ENCODE results near the gene F9.
"Not testable (repeated sequence)": the region's sequence is repeated elsewhere in the genome, so short reads cannot be mapped to it uniquely, and the experiment has no call there.

F9 gene
- total RNA-seq = 0 reads per million in 4 experiments

DNA sequence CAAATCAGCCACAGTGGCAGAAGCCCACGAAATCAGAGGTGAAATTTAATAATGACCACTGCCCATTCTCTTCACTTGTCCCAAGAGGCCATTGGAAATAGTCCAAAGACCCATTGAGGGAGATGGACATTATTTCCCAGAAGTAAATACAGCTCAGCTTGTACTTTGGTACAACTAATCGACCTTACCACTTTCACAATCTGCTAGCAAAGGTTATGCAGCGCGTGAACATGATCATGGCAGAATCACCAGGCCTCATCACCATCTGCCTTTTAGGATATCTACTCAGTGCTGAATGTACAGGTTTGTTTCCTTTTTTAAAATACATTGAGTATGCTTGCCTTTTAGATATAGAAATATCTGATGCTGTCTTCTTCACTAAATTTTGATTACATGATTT, at the start of gene F9:
TSS of gene F9 (plus strand) at position 190 of the 400 bp plus-strand sequence. CDS start at position 216, 26 bp downstream.
- no peak for DNase-seq

DNA sequence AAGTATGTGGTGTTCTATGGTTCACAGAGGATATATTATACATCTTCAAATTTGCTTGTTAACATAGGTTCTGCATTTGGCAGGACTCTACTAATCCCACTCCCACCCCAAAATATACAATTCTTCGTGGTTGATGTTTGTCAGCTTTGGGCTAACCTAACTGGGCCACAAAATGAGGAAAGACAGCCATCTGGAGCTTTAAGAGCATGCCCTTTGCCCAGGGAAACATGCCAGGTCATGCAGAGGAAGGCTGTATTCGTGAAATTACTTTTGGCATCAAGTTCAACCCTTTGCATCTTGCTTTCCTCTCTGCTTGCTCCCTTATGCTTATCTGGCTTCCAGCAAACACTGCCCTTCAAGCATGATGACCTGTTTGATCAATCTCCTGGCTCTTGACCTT, 46.8 kb upstream of the F9 start:
- DNase-seq = no peak

DNA sequence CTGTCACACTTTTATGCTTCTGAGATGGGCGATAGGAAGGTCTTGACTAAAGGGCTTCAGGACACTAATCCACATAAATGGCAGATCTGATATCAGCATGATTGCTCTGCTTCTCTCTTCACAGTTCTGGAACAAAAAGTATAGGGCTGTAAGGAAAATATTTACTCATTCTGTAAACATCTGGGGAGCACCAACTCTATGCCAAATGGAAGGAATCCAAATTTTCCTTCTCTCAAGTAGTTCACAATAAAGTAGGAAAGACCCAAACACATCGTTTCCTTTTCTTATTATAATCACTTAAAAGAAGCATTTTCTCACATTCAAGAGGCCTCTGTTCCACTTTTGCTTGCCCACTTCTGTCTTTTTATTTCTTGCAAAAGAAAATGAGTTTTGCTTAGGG, 45.9 kb upstream of the F9 start:
- no peak for DNase-seq

DNA sequence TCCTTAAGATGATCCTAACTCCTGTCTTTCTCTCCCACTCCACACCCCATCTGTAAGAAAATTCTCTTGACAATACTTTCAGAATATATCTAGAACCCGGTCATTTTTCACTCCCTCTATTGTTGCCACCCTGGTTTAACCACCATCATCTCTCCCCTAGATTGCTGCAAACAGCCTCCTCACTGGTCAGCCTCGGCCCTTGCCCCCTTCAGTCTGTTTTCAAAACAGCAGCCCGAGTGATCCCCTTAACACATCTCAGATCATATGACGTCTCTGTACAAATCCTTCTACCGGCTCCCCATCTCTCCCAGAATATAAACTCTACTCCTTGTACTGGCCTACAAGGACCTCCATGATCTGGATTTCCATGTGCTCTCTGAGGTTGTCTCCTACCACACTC, 35.2 kb upstream of the F9 start:
- DNase-seq = no peak

DNA sequence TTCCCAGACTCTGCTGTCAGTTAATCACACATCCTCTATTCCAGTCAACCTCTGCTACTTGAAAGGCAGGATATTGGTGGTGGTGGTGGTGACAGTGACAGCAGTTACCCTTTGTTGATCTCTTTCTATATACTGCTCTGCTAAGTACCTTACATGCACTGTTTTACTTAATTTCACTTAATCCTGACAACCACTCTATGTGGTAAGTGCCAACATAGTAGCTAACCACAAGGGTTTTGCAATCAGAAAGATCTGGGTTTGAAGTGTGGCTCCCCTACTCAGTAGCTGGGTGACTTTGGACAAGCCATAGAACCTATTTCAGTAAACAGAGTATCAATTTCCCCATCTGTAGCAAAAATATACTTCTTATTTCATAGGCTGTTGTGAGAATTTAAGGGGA, 24.2 kb upstream of the F9 start:
- no peak for DNase-seq

DNA sequence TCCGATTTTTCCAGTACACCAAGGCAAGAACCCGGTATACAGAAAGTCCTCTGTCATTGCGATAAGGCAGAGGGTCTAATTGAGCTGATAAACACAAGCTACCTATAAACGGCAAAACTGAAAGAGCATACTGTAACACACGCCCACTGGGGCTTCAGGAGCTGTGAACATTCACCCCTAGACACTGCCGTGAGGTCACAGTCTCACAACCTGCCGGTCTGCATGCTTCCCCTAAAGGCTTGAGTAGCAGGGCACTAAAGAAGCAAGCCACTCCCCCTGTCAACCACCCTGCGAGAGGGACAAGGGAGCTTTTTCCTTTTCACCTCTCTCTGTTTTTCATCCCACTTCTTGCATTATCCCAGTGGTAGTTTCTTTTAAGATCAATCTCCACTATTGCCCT, 22.4 kb upstream of the F9 start:
- no peak for DNase-seq

DNA sequence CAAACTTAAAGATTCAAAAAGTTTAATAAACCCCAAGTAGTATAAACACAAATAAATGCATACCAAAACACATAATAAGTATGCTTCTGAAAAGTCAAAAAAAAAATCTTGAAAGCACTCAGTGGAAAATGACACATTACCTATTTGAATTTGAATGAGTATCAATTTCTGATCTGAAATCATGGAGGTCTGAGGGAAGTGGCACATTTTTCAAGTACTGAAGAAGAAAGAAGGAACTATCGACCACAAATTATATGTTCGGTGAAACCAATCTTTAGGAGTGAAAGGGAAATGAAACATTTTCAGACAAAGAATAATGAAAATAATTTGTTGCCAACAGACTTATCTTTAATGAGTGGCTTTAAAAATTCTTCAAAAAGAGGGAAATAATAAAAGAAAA, 12.1 kb upstream of the F9 start:
- no peak for DNase-seq

DNA sequence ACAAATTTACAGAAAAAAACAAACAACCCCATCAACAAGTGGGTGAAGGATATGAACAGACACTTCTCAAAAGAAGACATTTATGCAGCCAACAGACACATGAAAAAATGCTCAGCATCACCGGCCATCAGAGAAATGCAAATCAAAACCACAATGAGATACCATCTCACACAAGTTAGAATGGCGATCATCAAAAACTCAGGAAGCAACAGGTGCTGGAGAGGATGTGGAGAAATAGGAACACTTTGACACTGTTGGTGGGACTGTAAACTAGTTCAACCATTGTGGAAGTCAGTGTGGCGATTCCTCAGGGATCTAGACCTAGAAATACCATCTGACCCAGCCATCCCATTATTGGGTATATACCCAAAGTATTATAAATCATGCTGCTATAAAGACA, 1.7 kb upstream of the F9 start:
- not testable (repeated sequence) for DNase-seq

DNA sequence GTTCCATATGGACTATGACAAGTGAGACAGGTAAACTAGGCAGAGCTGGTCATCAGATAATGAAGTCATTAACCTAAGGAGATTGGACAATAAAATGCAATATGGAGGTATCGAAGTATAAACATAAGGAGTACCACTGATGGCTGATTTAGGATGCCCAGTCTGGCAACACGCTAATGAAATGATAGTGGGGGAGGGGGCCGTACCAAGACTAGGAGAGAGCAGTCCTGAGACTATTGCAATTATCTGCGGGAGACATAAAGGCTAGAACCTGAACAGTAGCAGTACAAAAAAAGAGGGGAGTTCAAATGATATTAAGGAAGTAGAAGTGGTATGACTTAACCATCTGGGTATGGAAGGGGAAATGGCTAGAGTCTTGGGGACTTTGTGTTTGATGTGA, 2.3 kb downstream of the F9 start:
- no peak for DNase-seq

DNA sequence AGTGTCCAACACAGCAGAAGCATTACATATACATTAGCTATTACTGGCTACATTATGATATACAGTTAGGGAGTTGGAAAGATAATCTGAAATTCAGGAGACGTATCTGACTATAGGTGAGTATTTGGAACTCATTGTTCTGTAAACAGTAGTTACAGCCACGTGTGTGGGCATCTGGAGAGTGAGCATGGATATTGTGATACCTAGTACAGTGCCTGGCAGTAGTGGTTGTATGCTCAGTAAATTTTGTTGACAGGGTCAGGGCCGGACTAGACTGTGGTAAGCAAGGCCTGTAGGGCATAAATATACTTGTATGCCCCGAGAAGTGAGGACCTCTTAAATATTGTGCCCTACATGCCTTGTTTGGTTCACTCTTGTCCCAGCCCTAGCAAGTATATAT, 2.9 kb downstream of the F9 start:
- DNase-seq = no peak

DNA sequence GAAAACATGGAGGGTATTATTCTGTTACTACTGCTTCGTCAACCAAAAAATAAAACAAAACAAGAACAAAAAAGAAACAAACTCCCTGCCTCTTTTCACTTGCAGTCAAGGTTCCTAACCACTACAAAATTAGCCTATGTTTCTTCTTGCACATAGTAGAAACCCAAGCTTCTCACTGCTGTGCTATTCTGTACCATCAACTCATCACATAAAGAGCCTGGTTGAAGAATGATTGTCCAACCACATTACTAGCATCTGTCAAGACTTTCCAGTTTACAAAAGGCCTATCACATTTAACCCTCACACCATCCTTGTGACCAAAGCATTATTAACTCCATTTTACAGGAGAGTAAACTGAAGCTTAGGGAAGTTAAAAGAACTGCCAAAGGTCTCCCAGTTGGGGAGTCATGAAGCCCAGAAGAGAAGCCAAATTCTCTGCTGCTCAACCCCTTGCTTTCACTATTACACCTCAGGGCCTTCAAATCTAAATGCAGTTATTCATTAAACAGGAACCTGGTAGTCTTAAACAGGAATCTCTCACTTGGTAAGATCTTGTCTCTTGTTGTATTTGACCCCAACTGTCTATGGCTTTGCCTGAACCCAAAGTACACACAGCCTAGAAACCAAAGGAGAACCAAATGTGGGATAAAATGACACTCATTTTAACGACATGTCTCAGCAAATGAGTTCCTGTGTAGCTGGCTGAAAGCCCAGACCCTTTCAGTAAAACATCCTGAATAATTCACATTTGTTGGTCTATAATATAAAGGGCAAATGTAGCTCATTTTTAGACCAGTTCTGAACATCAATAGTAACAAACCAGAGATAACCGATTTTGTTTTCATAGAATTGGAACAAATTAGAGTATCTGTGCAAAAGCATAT, 8.6 kb downstream of the F9 start:
- DNase-seq = no peak

DNA sequence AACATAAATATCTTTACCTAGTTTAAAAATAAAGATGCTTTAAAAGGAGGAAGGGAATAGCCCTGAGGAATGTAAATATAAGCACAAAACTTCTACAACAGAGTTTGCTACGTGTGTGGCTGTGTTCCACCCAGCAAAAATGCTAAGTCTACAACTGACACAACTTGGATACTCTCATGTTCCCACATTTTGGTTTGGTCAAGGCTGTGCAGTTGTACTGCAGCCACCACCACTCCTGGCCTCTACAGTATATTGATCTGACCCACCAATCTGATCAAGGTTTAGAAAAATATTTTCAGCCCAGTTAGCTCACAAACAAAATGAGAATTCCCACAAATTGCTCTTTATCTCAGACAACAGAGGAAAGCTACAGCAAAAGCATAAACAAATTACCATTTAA, 12.1 kb downstream of the F9 start:
- DNase-seq = no peak

DNA sequence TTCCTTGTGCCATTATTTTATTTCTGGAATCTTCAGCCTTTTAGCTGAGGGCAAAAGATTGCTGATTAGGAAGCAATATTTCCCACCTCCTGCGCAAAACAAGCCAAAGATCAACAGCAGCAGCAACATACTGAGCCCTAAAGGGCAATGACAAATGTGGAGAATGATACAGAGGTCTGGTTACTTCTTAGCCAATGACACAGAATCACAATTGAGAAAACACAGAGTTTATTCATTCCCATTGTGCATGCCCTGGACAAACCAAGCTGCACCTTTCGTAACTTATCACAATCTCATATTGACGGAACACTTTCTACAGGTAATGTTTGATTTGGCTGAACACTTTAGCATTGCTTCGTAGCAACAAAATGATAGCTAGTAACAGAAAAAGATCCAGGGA, 13.4 kb downstream of the F9 start:
- no peak for DNase-seq

DNA sequence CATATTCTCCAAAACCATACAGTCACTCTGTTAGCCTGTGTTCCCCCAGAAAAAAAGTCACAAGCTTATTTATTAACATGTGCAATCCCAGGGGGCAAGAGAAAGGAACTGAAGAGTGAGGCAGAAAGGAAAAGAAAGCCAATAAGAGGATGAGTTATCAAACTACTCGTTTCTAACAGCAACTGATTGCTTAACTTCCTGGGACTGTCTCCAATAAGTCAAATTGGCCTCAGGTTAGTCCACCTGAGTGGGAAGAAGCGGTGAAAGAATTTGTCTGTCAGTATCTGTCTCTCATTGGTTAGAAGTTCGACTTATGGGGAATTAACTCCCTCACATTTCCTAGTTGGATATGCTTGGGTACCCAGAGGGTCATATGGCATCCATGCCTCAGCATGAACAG, 14.1 kb downstream of the F9 start:
- no peak for DNase-seq

DNA sequence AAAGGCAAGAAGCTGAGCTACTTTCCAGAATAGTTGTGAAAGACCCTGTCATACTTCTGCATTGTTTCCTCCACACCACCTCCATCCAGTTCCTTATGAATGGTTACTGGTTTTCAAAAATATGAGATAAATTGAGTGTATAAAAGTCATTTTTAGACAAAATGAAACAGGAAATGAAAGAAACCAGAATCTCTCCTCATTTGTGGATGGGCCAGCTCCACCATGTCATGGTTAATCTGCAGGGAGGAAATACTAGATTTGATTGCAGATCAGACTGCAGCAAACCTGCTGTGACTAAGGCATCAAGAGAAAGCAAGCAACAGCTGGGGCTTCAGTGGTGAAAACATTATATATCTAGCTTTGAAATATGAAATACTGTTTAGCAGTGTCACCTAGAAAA, 23.8 kb downstream of the F9 start:
- no peak for DNase-seq

DNA sequence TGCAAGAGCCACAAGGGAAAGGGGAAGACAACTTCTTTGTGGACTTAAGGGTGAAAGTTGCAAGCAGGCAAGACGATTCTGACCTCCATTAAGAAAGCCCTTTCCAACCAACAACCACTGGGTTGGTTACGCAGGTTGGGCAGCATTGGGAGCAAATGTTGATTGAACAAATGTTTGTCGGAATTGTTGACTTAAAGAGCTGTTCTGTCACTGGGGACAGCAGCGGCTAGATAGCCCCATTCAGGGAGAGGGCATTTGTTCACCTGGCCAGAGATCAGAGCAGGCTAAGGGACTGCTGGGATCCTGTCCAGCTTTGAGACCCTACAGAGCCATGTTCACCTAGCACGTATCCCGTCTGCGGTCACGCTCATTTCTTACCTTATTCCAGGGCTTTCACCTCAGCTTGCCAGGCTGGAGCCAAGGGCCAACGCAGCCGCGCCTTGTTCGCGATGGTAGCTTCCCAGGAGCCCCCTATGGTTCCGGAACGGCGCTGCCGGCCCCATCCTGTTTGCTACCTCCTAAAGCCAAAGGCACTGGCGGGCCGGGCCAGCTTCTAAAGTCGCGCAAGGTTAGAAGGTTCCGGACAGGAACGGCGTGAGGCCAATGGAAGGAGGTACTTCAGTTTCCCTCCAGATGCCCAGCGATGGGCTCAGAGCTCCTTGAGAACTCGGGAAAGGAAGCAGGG, 24.6 kb downstream of the F9 start:
- no peak for DNase-seq

DNA sequence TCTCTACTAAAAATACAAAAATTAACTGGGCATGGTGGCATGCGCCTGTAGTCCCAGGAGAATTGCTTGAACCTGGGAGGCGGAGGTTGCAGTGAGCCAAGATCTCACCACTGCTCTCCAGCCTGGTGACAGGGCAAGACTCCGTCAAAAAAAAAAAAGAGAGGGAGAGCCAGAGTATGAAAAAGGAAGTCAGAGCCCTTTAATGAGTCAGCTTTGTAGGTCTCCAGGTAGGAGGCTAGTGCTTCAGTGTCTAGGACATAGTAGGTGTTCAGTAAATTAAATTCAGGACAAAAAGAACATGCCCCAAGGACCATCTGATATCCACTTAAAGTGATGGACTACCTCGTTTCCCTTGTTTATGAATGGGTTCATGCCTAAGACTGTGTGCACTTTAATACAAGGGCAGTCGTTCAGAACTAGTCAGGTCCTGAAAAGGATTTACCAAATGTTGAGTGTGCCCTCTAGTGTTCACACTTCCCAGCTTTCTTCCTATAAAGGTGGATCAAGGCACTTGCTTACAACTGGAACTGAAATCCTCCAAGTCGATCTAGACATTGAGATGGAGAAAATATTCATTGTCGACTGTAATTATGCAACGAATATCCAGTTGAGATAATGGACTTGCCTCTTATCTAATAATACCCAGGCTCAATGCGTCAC, 29.0 kb downstream of the F9 start:
- DNase-seq = no peak

DNA sequence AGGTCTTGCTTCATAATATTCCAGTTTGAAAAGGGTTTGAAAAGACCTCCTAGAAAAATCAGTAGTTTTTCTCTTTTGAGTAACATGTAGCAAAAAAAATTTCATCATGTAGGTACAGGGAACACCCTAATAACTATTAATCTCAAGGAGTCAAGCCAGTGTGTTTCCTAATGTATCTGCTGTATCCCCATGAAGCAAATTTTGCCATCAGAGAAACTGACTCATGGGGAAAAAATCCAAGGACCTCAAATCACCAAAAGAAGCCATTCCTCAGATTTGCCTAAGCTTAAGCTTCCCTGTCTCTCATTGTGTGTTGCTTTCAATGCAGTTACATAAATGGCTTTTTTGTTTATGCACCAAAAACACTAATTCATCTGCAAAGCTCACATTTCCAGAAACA, 29.7 kb downstream of the F9 start:
- no peak for DNase-seq

DNA sequence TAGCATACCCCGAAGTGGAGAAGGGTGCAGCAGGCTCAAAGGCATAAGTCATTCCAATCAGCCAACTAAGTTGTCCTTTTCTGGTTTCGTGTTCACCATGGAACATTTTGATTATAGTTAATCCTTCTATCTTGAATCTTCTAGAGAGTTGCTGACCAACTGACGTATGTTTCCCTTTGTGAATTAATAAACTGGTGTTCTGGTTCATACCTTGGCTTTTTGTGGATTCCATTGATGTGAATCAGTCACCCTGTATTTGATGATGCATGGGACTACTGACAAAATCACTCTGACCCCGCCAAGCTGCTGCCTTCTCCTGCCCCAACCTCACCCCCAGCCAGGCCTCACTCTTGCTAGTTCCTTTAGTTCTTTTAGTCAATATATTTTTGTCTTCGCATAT, 32.7 kb downstream of the F9 start:
- no peak for DNase-seq

DNA sequence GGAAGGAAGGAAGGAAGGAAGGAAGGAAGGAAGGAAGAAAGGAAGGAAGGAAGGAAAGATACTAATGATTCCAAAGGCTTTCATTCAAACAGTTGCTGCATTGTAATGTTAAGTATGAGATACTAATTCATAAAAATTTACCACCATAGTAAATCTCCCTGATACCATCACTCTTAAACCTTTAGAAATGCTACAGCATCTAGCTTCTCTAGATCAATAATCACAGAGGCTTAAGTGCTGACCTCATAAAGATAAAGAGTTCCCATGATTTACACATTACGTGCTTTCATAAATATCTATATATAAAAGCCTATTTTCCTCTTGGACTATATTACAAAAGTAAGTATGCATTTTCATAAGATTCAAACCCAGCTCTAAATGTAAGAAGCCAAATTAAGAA, 36.4 kb downstream of the F9 start:
- DNase-seq = no peak

DNA sequence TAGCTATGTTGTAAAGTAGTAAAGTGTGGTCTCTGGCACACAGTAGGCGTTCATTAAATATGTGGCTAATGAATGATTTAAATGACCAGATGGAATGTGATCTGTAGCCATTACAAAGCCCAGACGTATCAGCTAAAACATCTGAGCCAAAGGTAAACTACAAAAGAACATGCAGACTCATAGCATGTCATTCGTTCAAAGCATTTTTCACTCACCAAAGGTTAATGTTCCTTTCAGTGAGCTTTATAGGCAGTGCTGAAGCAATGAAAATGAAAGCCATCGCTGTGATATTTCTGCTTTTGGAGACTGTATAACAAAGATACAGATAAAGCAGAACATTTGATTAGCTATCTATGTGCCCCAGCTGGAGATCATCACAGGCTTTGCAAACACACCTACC, 50.5 kb downstream of the F9 start:
- no peak for DNase-seq

DNA sequence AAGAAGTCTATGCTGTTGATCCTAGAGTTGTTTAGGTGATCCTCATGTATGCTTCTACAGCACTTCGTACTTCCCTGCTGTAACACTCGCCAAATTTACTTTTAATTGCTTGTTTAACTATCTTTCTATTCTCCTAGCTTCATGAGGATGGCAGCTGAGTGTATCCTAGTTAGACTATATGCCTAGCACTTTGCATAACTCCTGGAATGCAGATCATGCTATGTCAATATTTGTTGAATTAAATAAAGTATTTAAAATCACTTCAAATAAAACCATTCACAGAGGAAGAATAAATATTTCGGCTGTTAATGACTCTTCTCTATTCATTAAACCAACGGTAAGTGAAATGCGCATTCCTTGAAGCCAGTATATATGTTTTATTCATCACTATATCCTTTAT, 55.1 kb downstream of the F9 start:
- no peak for DNase-seq

DNA sequence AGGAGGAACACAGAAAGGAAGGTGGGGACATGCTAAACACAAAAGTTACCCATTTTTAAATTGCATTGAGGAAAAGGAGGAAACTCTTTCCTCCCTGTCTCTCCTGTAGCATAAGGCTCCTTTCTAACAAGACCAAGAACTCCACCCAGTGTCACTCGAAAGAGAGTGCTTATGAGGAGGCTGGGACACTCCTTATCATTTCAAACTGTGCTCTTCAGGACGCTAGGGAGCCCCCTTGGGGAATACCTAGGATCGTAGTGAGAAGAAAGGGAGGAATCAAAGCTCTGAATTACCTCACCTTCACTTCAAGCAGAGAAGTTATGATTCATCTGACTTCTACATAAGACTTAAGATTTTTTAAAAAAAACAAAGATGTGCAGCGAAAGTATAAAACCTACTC, 65.5 kb downstream of the F9 start:
- DNase-seq = no peak

DNA sequence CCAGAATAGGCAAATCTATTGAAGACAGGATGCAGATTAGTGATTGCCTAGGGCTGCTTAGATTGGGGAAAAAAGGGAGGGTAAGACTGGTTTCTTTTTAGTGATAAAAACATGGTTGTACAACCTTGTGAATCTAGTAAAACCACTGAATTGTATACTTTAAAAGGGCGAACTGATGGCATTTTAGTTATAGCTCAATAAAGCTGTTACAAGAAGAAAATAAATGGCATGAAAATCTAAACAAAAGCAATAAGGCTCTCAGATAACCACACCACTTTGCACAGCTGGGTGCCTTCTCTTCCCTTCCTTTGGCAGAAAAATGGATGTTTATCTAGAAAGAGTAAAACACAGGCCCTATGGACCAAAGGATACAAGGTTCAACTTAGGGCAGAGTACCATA, 69.6 kb downstream of the F9 start:
- DNase-seq = no peak

Data from effector CD8-positive, alpha-beta T cell (primary cell).